HepG2 (cell line): Measurements from ENCODE around the gene SMAD7. TPM values are rescaled to one million over a fixed set of nuclear protein-coding genes. Genes with fewer than 3 reads are reported as not detected.

Experiments
- ARID4A ChIP-seq: sonication (generic); formaldehyde crosslinking; IDR thresholded peaks from 2 replicates; pipeline ENCODE4 v1.5.0; 2020; ENCODE audit warnings: mild to moderate bottlenecking, missing genetic modification reagents, borderline replicate concordance
- CHD2 ChIP-seq: IDR thresholded peaks from 2 replicates; pipeline ENCODE4 v1.6.1; 2011; ENCODE audit warnings: low read depth, low read length, improper control_type of control experiment
- NCOA5 ChIP-seq: sonication (generic); formaldehyde crosslinking; IDR thresholded peaks from 2 replicates; pipeline ENCODE4 v1.4.0; 2020; ENCODE audit warnings: missing genetic modification reagents
- NR1H2 ChIP-seq: sonication (generic); formaldehyde crosslinking; IDR thresholded peaks from 2 replicates; pipeline ENCODE4 v1.8.1; 2022; ENCODE audit warnings: low read depth, missing genetic modification reagents, borderline replicate concordance
- NR2F6 ChIP-seq, 2 experiments: IDR thresholded peaks; 2 replicates each; pipeline ENCODE4 v1.6.1; 2016; ENCODE audit warnings: antibody characterized with exemption in 1 of 2, mild to moderate bottlenecking in 1 of 2
- NR3C1 ChIP-seq: sonication (generic); formaldehyde crosslinking; IDR thresholded peaks from 2 replicates; pipeline ENCODE4 v1.4.0; 2020; ENCODE audit warnings: missing genetic modification reagents
- PPARG ChIP-seq: conservative IDR thresholded peaks from 2 replicates; pipeline ENCODE4 v1.6.1; 2016; ENCODE audit warnings: missing biosample characterization, missing genetic modification reagents
- REL ChIP-seq: sonication (generic); formaldehyde crosslinking; conservative IDR thresholded peaks from 2 replicates; pipeline ENCODE4 v1.8.0; 2022; ENCODE audit warnings: mild to moderate bottlenecking, missing genetic modification reagents, moderate library complexity
- REPIN1 ChIP-seq: sonication (generic); formaldehyde crosslinking; IDR thresholded peaks from 2 replicates; pipeline ENCODE4 v1.8.0; 2022; ENCODE audit warnings: missing genetic modification reagents, low read depth, mild to moderate bottlenecking, borderline replicate concordance
- RXRB ChIP-seq: IDR thresholded peaks from 2 replicates; pipeline ENCODE4 v1.6.1; 2016; ENCODE audit warnings: borderline replicate concordance, missing genetic modification reagents, missing compliant biosample characterization
- SCMH1 ChIP-seq: sonication (generic); formaldehyde crosslinking; IDR thresholded peaks from 2 replicates; pipeline ENCODE4 v1.9.0; 2021; ENCODE audit warnings: missing genetic modification reagents, mild to moderate bottlenecking, borderline replicate concordance
- SMARCE1 ChIP-seq: fragments of 450-650 bp; IDR thresholded peaks from 2 replicates; pipeline ENCODE4 v1.6.1; 2017; ENCODE audit warnings: borderline replicate concordance
- TCF7 ChIP-seq: sonication (generic); IDR thresholded peaks from 2 replicates; pipeline ENCODE4 v1.6.1; 2016; ENCODE audit warnings: antibody characterized with exemption, low read depth
- TFAP4 ChIP-seq: sonication (generic); IDR thresholded peaks from 2 replicates; pipeline ENCODE4 v1.6.1; 2016; ENCODE audit warnings: low read depth, borderline replicate concordance
- UBTF ChIP-seq: sonication (generic); formaldehyde crosslinking; IDR thresholded peaks from 2 replicates; pipeline ENCODE4 v1.4.0; 2020; ENCODE audit warnings: mild to moderate bottlenecking, missing genetic modification reagents
- XBP1 ChIP-seq: sonication (generic); formaldehyde crosslinking; IDR thresholded peaks from 2 replicates; pipeline ENCODE4 v1.5.0; 2020; ENCODE audit warnings: missing genetic modification reagents
- ZBTB7A ChIP-seq: sonication (generic); formaldehyde crosslinking; IDR thresholded peaks from 2 replicates; pipeline ENCODE4 v1.8.0; 2022; ENCODE audit warnings: mild to moderate bottlenecking, missing genetic modification reagents
- ZNF709 ChIP-seq: sonication (generic); formaldehyde crosslinking; IDR thresholded peaks from 2 replicates; pipeline ENCODE4 v1.5.0; 2020; ENCODE audit warnings: mild to moderate bottlenecking, missing genetic modification reagents
- ZNF777 ChIP-seq: sonication (generic); formaldehyde crosslinking; IDR thresholded peaks from 2 replicates; pipeline ENCODE4 v1.4.0; 2020; ENCODE audit warnings: missing genetic modification reagents
- ZNF781 ChIP-seq: sonication (generic); formaldehyde crosslinking; IDR thresholded peaks from 2 replicates; pipeline ENCODE4 v1.5.1; 2020; ENCODE audit warnings: borderline replicate concordance, mild to moderate bottlenecking, missing genetic modification reagents; ENCODE audit errors: not compliant biosample characterization
- ZNF816 ChIP-seq: sonication (generic); formaldehyde crosslinking; IDR thresholded peaks from 2 replicates; pipeline ENCODE4 v1.8.0; 2022; ENCODE audit warnings: missing genetic modification reagents, mild to moderate bottlenecking, borderline replicate concordance
- ZNF839 ChIP-seq: sonication (generic); formaldehyde crosslinking; IDR thresholded peaks from 2 replicates; pipeline ENCODE4 v1.4.0; 2020; ENCODE audit warnings: missing genetic modification reagents, mild to moderate bottlenecking, borderline replicate concordance
- polyA plus RNA-seq, 8 experiments: library from polyadenylated mRNA; depleted of rRNA in 3 of 8; stranded (reverse) in 7 of 8; unstranded in 1 of 8; fragments of >200 nt; fragmentation: Illumina TruSeq in 4 of 8; extraction: Trizol in 4 of 8; gene quantifications; 2 replicates each; pipeline versions ENCODE4 v1.2.1 to v1.2.3, GENCODE V29; 2011 to 2016; ENCODE audit warnings: low read depth in 4 of 8, missing spikeins in 1 of 8, mixed read lengths in 1 of 8; ENCODE audit not compliant: insufficient read depth in 1 of 8
- total RNA-seq, 5 experiments: library from RNA; depleted of rRNA; stranded (reverse); fragments of >200 nt; fragmentation: Illumina TruSeq; extraction: Trizol; gene quantifications; 2 replicates each; pipeline ENCODE4 v1.2.3, GENCODE V29; 2016; ENCODE audit warnings: low read depth in 1 of 5

Gene SMAD7
- total and polyA plus RNA-seq, 2 of the 13 experiments (the other 11 are each of a cell fraction or from before 2014, with no cell fraction given), result 17.4 to 24.7 TPM

GRCh38 chr18:48896875-48897511 is 53.8 kb downstream of the SMAD7 start (continued):
- TF ChIP-seq TFAP4, result peak; percentile 69; the same call in 1 of the 2 replicates
- TF ChIP-seq NR3C1 (CRISPR knock-in tag), result no peak
- TF ChIP-seq NR1H2 (CRISPR knock-in tag), result no peak
- TF ChIP-seq NR2F6 (IDR thresholded peaks at IDR 0.05), result peak; percentile 82
- TF ChIP-seq NR2F6 (CRISPR knock-in tag; IDR thresholded peaks at IDR 0.05), result peak; percentile 82
- no peak for TF ChIP-seq NCOA5 (CRISPR knock-in tag)
- TF ChIP-seq ZNF777 (CRISPR knock-in tag), result no peak
- no peak for TF ChIP-seq SCMH1 (CRISPR knock-in tag)
- TF ChIP-seq ZBTB7A (CRISPR knock-in tag), result 0 out of 2 replicates have a peak, but pooled peaks have one; percentile 16
- TF ChIP-seq SMARCE1, result no peak
- no peak for TF ChIP-seq REL (CRISPR knock-in tag)
- TF ChIP-seq REPIN1 (CRISPR knock-in tag), result peak; percentile 87; the same call in 1 of the 2 replicates
- TF ChIP-seq RXRB (CRISPR knock-in tag), result peak; percentile 41; the same call in 1 of the 2 replicates
- TF ChIP-seq ARID4A (CRISPR knock-in tag), result peak; percentile 64; the same call in 1 of the 2 replicates
- no peak for TF ChIP-seq CHD2
- TF ChIP-seq TCF7, result 0 out of 2 replicates have a peak, but pooled peaks have one; percentile 23
- peak; percentile 50; the same call in 1 of the 2 replicates for TF ChIP-seq ZNF709
- TF ChIP-seq ZNF816 (CRISPR knock-in tag), result no peak
- TF ChIP-seq ZNF839 (CRISPR knock-in tag), result 0 out of 2 replicates have a peak, but pooled peaks have one; percentile 74
- TF ChIP-seq XBP1 (CRISPR knock-in tag), result no peak
- peak; percentile 32 for TF ChIP-seq ZNF781
- peak; percentile 81 for TF ChIP-seq UBTF (CRISPR knock-in tag)
- TF ChIP-seq PPARG (CRISPR knock-in tag), result no peak
